Measurements from ENCODE around the gene GJA5.

GRCh38 chr1:147729315-147729714 lies 31.1 kb downstream of the GJA5 start:
- TF ChIP-seq CTCF (IDR thresholded peaks at IDR 0.05; ENCODE audit: insufficient read depth, low read depth, low read length), result no peak
- TF ChIP-seq EZH2 (IDR thresholded peaks at IDR 0.05; ENCODE audit: insufficient read depth, low read length), result no peak

Measured in astrocyte (in vitro differentiated cells and primary cell).